ENCODE measurements around the gene CYSTM1.

DNA sequence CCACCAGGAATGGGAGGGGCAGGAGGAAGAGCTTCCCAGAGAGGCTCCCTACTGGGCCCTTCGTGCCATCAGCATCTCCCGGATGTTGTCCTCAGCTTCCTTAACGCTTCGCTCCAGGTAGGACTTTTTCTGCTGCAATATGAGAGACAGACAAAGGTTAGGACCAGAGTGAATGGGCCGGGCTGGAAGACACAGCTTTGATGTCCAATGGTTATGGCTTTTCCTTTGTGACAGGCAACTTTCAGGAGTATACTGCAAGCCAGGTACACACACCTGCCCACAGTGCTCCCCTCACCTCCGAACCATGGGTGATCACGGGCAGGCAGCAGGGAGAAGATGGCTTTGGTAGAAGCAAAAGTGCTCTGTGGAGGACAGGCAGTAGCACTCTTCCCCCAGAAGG lies 70.9 kb downstream of the CYSTM1 start:
- no peak for TF ChIP-seq ZNF274 (IDR thresholded peaks at IDR 0.05; ENCODE audit: borderline replicate concordance, extremely low read depth, low read length)
- TF ChIP-seq FOSL1 (IDR thresholded peaks at IDR 0.05; ENCODE audit: insufficient read depth, low read depth, low read length), result no peak
- no peak for TF ChIP-seq YY1 (IDR thresholded peaks at IDR 0.05; ENCODE audit: low read depth, low read length)
- TF ChIP-seq JUND (IDR thresholded peaks at IDR 0.05; ENCODE audit: low read length), result no peak
- TF ChIP-seq CHD1 (IDR thresholded peaks at IDR 0.05; ENCODE audit: low read depth, low read length), result no peak

All from H1 (cell line).